ENCODE data around the gene OR56B1.

- TF ChIP-seq SUZ12 (IDR thresholded peaks at IDR 0.05) (no peak), FOXK2 (IDR thresholded peaks at IDR 0.05) (no peak), ARNT (IDR thresholded peaks at IDR 0.05) (no peak), ELF4 (IDR thresholded peaks at IDR 0.05) (no peak), HDGF (IDR thresholded peaks at IDR 0.05; ENCODE audit: borderline replicate concordance) (no peak), LEF1 (IDR thresholded peaks at IDR 0.05; ENCODE audit: borderline replicate concordance) (no peak), BHLHE40 (IDR thresholded peaks at IDR 0.05; ENCODE audit: borderline replicate concordance) (no peak), SP1 (IDR thresholded peaks at IDR 0.05) (no peak), NFRKB (IDR thresholded peaks at IDR 0.05) (no peak), TARDBP (IDR thresholded peaks at IDR 0.05) (no peak), ZNF384 (IDR thresholded peaks at IDR 0.05) (no peak), PKNOX1 (IDR thresholded peaks at IDR 0.05) (no peak), FOXM1 (IDR thresholded peaks at IDR 0.05; ENCODE audit: borderline replicate concordance) (no peak)
These were observed 47.8 kb upstream of the OR56B1 start for GRCh38 chr11:5688482-5688881.
